Endothelial cell of umbilical vein (primary cell): Measurements from ENCODE around the gene PCDH9. TPM values are rescaled to one million over a fixed set of nuclear protein-coding genes. Genes with fewer than 3 reads are reported as not detected.

Source experiments
- BruUV-seq: library from RNA; stranded (reverse); fragments of 400-500 nt; replicated peaks from 2 replicates; lab custom pipeline; 2021; lab: Mats Ljungman, UMichigan
- CTCF ChIA-PET: fragments of 300-600, 350-600 bp; sonication (Branson Sonifier 250); formaldehyde crosslinking; loops from one replicate; lab custom pipeline; 2021; ENCODE audit warnings: antibody characterized with exemption, inconsistent platforms; lab: Charles Lee
- POLR2A ChIA-PET: fragments of 300-600, 350-600 bp; sonication (Branson Sonifier 250); formaldehyde crosslinking; loops from one replicate; lab custom pipeline; 2021; ENCODE audit warnings: antibody characterized with exemption, inconsistent platforms; lab: Charles Lee
- DNase-seq: peaks from one replicate; pipeline ENCODE4 v3.0.0-alpha.2; 2011; ENCODE audit warnings: low read depth, low spot score
- FAIRE-seq: peaks from 2 replicates; lab custom pipeline; 2011; peaks lifted over from hg19 to GRCh38; lab: Jason Lieb, UNC
- H2AFZ ChIP-seq: 2 replicates; pipeline ENCODE4 v1.6.0; 2012; ENCODE audit warnings: low read depth, low read length, control low read depth, inconsistent platforms
- H3K27ac ChIP-seq: 2 replicates; pipeline ENCODE4 v1.5.1; 2011; ENCODE audit warnings: low read depth, mild to moderate bottlenecking, control low read depth, low read length, moderate library complexity; ENCODE audit not compliant: insufficient read depth
- H3K27me3 ChIP-seq, 2 experiments: 2 replicates each; pipeline versions ENCODE4 v1.6.0 to v1.6.1; 2011; ENCODE audit warnings: low read length in 2 of 2, mixed read lengths in 1 of 2; ENCODE audit not compliant: control insufficient read depth in 2 of 2, insufficient read depth in 2 of 2
- H3K36me3 ChIP-seq, 2 experiments: 2 replicates in 1 of 2; 3 replicates in 1 of 2; pipeline ENCODE4 v1.5.1; 2011; ENCODE audit warnings: low read length in 2 of 2, mild to moderate bottlenecking in 1 of 2, moderate library complexity in 1 of 2; ENCODE audit not compliant: control insufficient read depth in 2 of 2, insufficient read depth in 2 of 2; ENCODE audit errors: extremely low read depth in 1 of 2
- H3K4me1 ChIP-seq: 3 replicates; pipeline ENCODE4 v1.5.1; 2011; ENCODE audit warnings: mild to moderate bottlenecking, low read length; ENCODE audit not compliant: control insufficient read depth, insufficient read depth; ENCODE audit errors: extremely low read depth
- H3K4me2 ChIP-seq: 2 replicates; pipeline ENCODE4 v1.6.1; 2011; ENCODE audit warnings: low read length, control low read depth, mixed read lengths; ENCODE audit not compliant: insufficient read depth
- H3K4me3 ChIP-seq, 3 experiments: fragments of 200-600 bp in 1 of 3; sonication (generic), shearing (Covaris generic) in 1 of 3; replicated peaks in 1 of 3; 2 replicates each; pipeline ENCODE4 v1.5.1; 2011 to 2016; ENCODE audit warnings: control low read depth in 3 of 3, low read length in 3 of 3, mild to moderate bottlenecking in 2 of 3, inconsistent platforms in 1 of 3, low read depth in 1 of 3, moderate library complexity in 1 of 3; ENCODE audit not compliant: insufficient read depth in 1 of 3
- H3K79me2 ChIP-seq: 2 replicates; pipeline ENCODE4 v1.6.0; 2012; ENCODE audit warnings: low read length, inconsistent platforms; ENCODE audit not compliant: control insufficient read depth, insufficient read depth
- H3K9ac ChIP-seq: replicated peaks from 2 replicates; pipeline ENCODE3; 2011; ENCODE audit warnings: low read length, control low read depth; ENCODE audit not compliant: insufficient read depth; ENCODE audit errors: extremely low read depth
- H3K9me1 ChIP-seq: replicated peaks from 3 replicates; pipeline ENCODE4 v1.6.0; 2011; ENCODE audit warnings: mild to moderate bottlenecking, low read length; ENCODE audit not compliant: control insufficient read depth, insufficient read depth; ENCODE audit errors: extremely low read depth
- H3K9me3 ChIP-seq: replicated peaks from 2 replicates; pipeline ENCODE4 v1.5.1; 2012; ENCODE audit warnings: low read length, inconsistent platforms; ENCODE audit not compliant: control insufficient read depth, insufficient read depth
- H4K20me1 ChIP-seq: replicated peaks from 2 replicates; pipeline ENCODE3; 2011; ENCODE audit warnings: mild to moderate bottlenecking, low read length; ENCODE audit not compliant: control insufficient read depth, insufficient read depth; ENCODE audit errors: extremely low read depth
- CTCF ChIP-seq, 2 donors: IDR thresholded peaks; 1 replicate in 1 of 2; 2 replicates in 1 of 2; pipeline ENCODE4 v1.5.1; 2011; ENCODE audit warnings: low read length in 2 of 2, mild to moderate bottlenecking in 2 of 2, moderate library complexity in 2 of 2, control low read depth in 1 of 2, inconsistent platforms in 1 of 2, low read depth in 1 of 2; ENCODE audit not compliant: insufficient read depth in 1 of 2; ENCODE audit errors: extremely low read depth in 1 of 2
- EZH2 ChIP-seq: IDR thresholded peaks from 2 replicates; pipeline ENCODE4 v1.6.1; 2012; ENCODE audit warnings: borderline replicate concordance, low read depth, mild to moderate bottlenecking, moderate library complexity, low read length, inconsistent platforms; ENCODE audit not compliant: severe bottlenecking
- FOS ChIP-seq: IDR thresholded peaks from 2 replicates; pipeline ENCODE4 v1.6.1; 2011; ENCODE audit warnings: mild to moderate bottlenecking, low read length, moderate library complexity, borderline replicate concordance; ENCODE audit not compliant: insufficient read depth
- GATA2 ChIP-seq: IDR thresholded peaks from 2 replicates; pipeline ENCODE4 v1.7.0; 2011; ENCODE audit warnings: low read depth, mild to moderate bottlenecking, moderate library complexity, mixed read lengths, low read length; ENCODE audit not compliant: insufficient read length, insufficient read depth
- JUN ChIP-seq: IDR thresholded peaks from 2 replicates; pipeline ENCODE4 v1.6.1; 2011; ENCODE audit warnings: borderline replicate concordance, low read depth; ENCODE audit not compliant: insufficient read length, insufficient read depth
- MYC ChIP-seq: IDR thresholded peaks from one replicate; pipeline ENCODE4 v1.6.1; 2011; ENCODE audit warnings: mild to moderate bottlenecking, low read depth, low read length
- POLR2A ChIP-seq: IDR thresholded peaks from 2 replicates; pipeline ENCODE4 v1.6.1; 2012; ENCODE audit warnings: low read depth, mild to moderate bottlenecking, control low read depth, low read length
- POLR2AphosphoS5 ChIP-seq: IDR thresholded peaks from 2 replicates; pipeline ENCODE4 v1.6.1; 2012; ENCODE audit warnings: low read depth, mild to moderate bottlenecking, control low read depth, low read length, moderate library complexity; ENCODE audit not compliant: insufficient read depth
- dilution Hi-C: fragments of 300-500 bp; cut with MboI; formaldehyde crosslinking; loops from one replicate; pipeline ENCODE4 v1.15.0; 2019; ENCODE audit warnings: low sequenced_read_pairs; ENCODE audit not compliant: extremely low pct_ligation_motif_present
- intact Hi-C: fragments of 100-400 bp; cut with micrococcal nuclease; formaldehyde crosslinking; loops from one replicate; pipeline ENCODE4 v1.10.0; 2022
- polyA plus RNA-seq, 4 experiments: library from polyadenylated mRNA; depleted of rRNA in 3 of 4; stranded (reverse) in 3 of 4; unstranded in 1 of 4; fragments of >200 nt; gene quantifications; 2 replicates each; pipeline versions ENCODE4 v1.2.1 to v1.2.3, GENCODE V29; 2011 to 2012; ENCODE audit warnings: missing spikeins in 1 of 4
- total RNA-seq: library from RNA; stranded (reverse); gene quantifications from 2 replicates; pipeline ENCODE4 v1.2.3, GENCODE V29; 2021
- TF ChIP-seq, protein P1 (sequence below): IDR thresholded peaks from 2 replicates; pipeline ENCODE4 v1.6.1; 2011; ENCODE audit not compliant: insufficient read depth, insufficient read length

Gene PCDH9
- total and polyA plus RNA-seq, 2 donors (not counting 3 experiments of a cell fraction or from before 2014, with no cell fraction given), result 1.1 to 5.2 TPM

- Histone ChIP-seq H4K20me1 (no peaks in the 10 kb centered on the region), H3K4me1 (peaks cover 3% of the 10 kb centered on the region), H3K9me3 (no peaks in the 10 kb centered on the region), H3K79me2 (no peaks in the 10 kb centered on the region), H3K9ac (no peak overlapping the region), H3K4me3 (no peak overlapping the region), H3K27ac (no peak overlapping the region), H3K36me3 (no peaks in the 10 kb centered on the region), H3K4me2 (no peak overlapping the region), H2AFZ (peak overlapping the region; percentile 29), H3K27me3 (no peaks in the 10 kb centered on the region), H3K9me1 (no peaks in the 10 kb centered on the region)
- no TSS peak for BruUV-seq
- ChIA-PET CTCF (interaction anchor here (0.9 kb wide), 1 partner anchor 13 kb away, joined by 3 read pairs; no protein-coding TSS in a partner anchor), POLR2A (interaction anchor here (0.5 kb wide), 1 partner anchor 1988 kb away, joined by 4 read pairs; no protein-coding TSS in a partner anchor)
- no peak for FAIRE-seq
- TF ChIP-seq MYC (no peak), GATA2 (no peak), POLR2A (no peak), CTCF (IDR thresholded peaks at IDR 0.05; ENCODE audit: extremely low read depth in 1 of 2, insufficient read depth in 1 of 2, low read depth in 1 of 2, low read length in 2 of 2) (no peak), POLR2AphosphoS5 (no peak), FOS (no peak), EZH2 (no peak), JUN (no peak)
- TF ChIP-seq, protein P1, sequence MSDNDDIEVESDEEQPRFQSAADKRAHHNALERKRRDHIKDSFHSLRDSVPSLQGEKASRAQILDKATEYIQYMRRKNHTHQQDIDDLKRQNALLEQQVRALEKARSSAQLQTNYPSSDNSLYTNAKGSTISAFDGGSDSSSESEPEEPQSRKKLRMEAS, result no peak
- dilution Hi-C loops (no loop called here), intact Hi-C loops (no loop called here)
- DNase-seq, result no peak
These were observed 43.1 kb downstream of the PCDH9 start for GRCh38 chr13:67186995-67187569.
